Measurements from ENCODE around the gene APPL1.

- TF ChIP-seq CTCF (IDR thresholded peaks at IDR 0.05) = no peak
- TF ChIP-seq POLR2A (IDR thresholded peaks at IDR 0.05) = no peak
Observed at GRCh38 chr3:57314204-57314603, 86.7 kb downstream of the APPL1 start.
